Keratinocyte (primary cell): ENCODE measurements around the gene XCL1.

Experiments
- EZH2 ChIP-seq: IDR thresholded peaks from one replicate; pipeline ENCODE4 v1.6.1; 2012; ENCODE audit warnings: inconsistent platforms, mild to moderate bottlenecking, low read length, moderate library complexity
- TF ChIP-seq, protein P1 (sequence below), 3 experiments: IDR thresholded peaks in 1 of 3; conservative IDR thresholded peaks in 1 of 3; optimal IDR thresholded peaks in 1 of 3; 2 replicates in 2 of 3; 3 replicates in 1 of 3; pipeline versions ENCODE3 to v1.5.1; 2011; ENCODE audit warnings: low read length in 3 of 3, mild to moderate bottlenecking in 3 of 3, moderate library complexity in 2 of 3, control low read depth in 1 of 3, inconsistent platforms in 1 of 3; ENCODE audit not compliant: insufficient read depth in 2 of 3; ENCODE audit errors: extremely low read depth in 1 of 3

DNA sequence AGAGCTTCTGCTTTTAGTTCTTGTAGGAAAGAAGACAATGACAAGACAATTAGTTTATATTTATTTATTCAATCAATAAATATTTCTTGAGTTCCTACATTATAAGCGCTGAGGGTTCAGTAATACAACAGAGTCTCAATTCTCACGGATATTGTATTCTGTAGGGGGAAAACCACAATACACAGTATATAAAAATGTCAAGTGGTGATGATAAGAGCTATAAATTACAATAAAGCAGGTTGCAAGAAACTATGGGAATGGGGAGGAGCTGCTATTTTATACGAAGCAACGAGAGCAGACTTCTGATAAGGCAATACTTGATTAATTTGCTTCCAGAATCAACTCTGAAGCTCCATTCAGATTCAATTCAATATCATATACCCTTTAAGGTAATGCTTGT is 10.6 kb upstream of the XCL1 start:
- TF ChIP-seq, protein P1, sequence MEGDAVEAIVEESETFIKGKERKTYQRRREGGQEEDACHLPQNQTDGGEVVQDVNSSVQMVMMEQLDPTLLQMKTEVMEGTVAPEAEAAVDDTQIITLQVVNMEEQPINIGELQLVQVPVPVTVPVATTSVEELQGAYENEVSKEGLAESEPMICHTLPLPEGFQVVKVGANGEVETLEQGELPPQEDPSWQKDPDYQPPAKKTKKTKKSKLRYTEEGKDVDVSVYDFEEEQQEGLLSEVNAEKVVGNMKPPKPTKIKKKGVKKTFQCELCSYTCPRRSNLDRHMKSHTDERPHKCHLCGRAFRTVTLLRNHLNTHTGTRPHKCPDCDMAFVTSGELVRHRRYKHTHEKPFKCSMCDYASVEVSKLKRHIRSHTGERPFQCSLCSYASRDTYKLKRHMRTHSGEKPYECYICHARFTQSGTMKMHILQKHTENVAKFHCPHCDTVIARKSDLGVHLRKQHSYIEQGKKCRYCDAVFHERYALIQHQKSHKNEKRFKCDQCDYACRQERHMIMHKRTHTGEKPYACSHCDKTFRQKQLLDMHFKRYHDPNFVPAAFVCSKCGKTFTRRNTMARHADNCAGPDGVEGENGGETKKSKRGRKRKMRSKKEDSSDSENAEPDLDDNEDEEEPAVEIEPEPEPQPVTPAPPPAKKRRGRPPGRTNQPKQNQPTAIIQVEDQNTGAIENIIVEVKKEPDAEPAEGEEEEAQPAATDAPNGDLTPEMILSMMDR (optimal IDR thresholded peaks at IDR 0.05 in 1 of 3, IDR thresholded peaks at IDR 0.05 in 1 of 3, conservative IDR thresholded peaks at IDR 0.05 in 1 of 3; ENCODE audit: extremely low read depth in 1 of 3, insufficient read depth in 2 of 3, low read length in 3 of 3) = no peak
- TF ChIP-seq EZH2 = no peak
